HFF-Myc (cell line): ENCODE data around the gene CLEC10A.

Experiments
- DNase-seq: peaks from one replicate; pipeline ENCODE4 v3.0.0-alpha.2; 2011; ENCODE audit warnings: low read depth; ENCODE audit errors: extremely low read depth
- H3K4me3 ChIP-seq: replicated peaks from 2 replicates; pipeline ENCODE4 v1.5.1; 2011; ENCODE audit warnings: low read depth, mild to moderate bottlenecking, control low read depth, low read length
- CTCF ChIP-seq: IDR thresholded peaks from 2 replicates; pipeline ENCODE4 v1.5.1; 2012; ENCODE audit warnings: mild to moderate bottlenecking, low read depth, low read length, control low read depth; ENCODE audit errors: missing control alignments

CLEC10A gene

GRCh38 chr17:7042501-7043181 lies 37.4 kb downstream of the CLEC10A start:
- TF ChIP-seq CTCF, result no peak
- H3K4me3 ChIP-seq, result no peak overlapping the region
- no peak for DNase-seq

GRCh38 chr17:7041607-7042500 lies 38.2 kb downstream of the CLEC10A start:
- DNase-seq, result no peak
- no peak for TF ChIP-seq CTCF
- no peak overlapping the region for H3K4me3 ChIP-seq

- no peak overlapping the region for H3K4me3 ChIP-seq
- TF ChIP-seq CTCF, result no peak
- DNase-seq, result no peak
Measured at GRCh38 chr17:7039832-7040231, 40.2 kb downstream of the CLEC10A start.

- DNase-seq, result no peak
- TF ChIP-seq CTCF, result no peak
Measured at GRCh38 chr17:7038025-7038862, 41.8 kb downstream of the CLEC10A start.

GRCh38 chr17:7035591-7036368 lies 44.3 kb downstream of the CLEC10A start, which contains the start of gene SLC16A13:
Gene SLC16A13, plus strand, starts transcription at chr17:7036015. Its CDS starts 368 bp downstream, at chr17:7036383.
- DNase-seq, result peak; percentile 82
- H3K4me3 ChIP-seq, result peak within 1 kb of the TSS; percentile 69
- TF ChIP-seq CTCF, result no peak

More at GRCh38 chr17:7038025-7038862, 41.8 kb downstream of the CLEC10A start:
- H3K4me3 ChIP-seq, result no peak overlapping the region
